HepG2 (cell line): Measurements from ENCODE around the gene ADRM1. TPM values are rescaled to one million over a fixed set of nuclear protein-coding genes. Genes with fewer than 3 reads are reported as not detected.

Experiments used
- ATAC-seq: fragments of 200-7000 bp; cut with Tn5 transposase; 3 replicates; pipeline ENCODE4 v1.9.1; 2020; ENCODE audit warnings: mild to moderate bottlenecking, moderate library complexity
- BruUV-seq: library from RNA; stranded (reverse); fragments of 400-500 nt; replicated peaks from 2 replicates; lab custom pipeline; 2021; lab: Mats Ljungman, UMichigan
- CTCF ChIA-PET: fragments of 300-600 bp; formaldehyde crosslinking; extraction: SDS; loops from one replicate; lab custom pipeline; 2021; ENCODE audit warnings: low total read pairs, inconsistent platforms, low intra/inter-chr PET ratio; lab: Yijun Ruan, JAX
- POLR2A ChIA-PET: fragments of 350-600 bp; sonication (Branson Sonifier 250); formaldehyde crosslinking; loops from one replicate; lab custom pipeline; 2020; ENCODE audit warnings: antibody characterized with exemption, inconsistent platforms; lab: Yijun Ruan, JAX
- DNase-seq: peaks from one replicate; pipeline ENCODE4 v3.0.0-alpha.2; 2015; ENCODE audit warnings: low spot score
- FAIRE-seq: peaks from 3 replicates; lab custom pipeline; 2011; peaks lifted over from hg19 to GRCh38; lab: Jason Lieb, UNC
- H2AFZ ChIP-seq: one replicate; pipeline ENCODE4 v1.6.1; 2011; ENCODE audit warnings: low read length, inconsistent platforms
- H3K27ac ChIP-seq: fragments of 300-600 bp; 3 replicates; pipeline ENCODE4 v1.8.0; 2011; ENCODE audit warnings: mixed run types, mild to moderate bottlenecking, mixed read lengths, low read length, inconsistent platforms; ENCODE audit not compliant: insufficient read depth; ENCODE audit errors: extremely low read length
- H3K27me3 ChIP-seq, 2 experiments: fragments of 200-600 bp in 1 of 2; 2 replicates in 1 of 2; 3 replicates in 1 of 2; pipeline versions ENCODE4 v1.6.0 to v1.8.0; 2011; ENCODE audit warnings: low read length in 2 of 2, mild to moderate bottlenecking in 2 of 2, moderate library complexity in 2 of 2, inconsistent platforms in 1 of 2; ENCODE audit not compliant: insufficient read depth in 2 of 2, control insufficient read depth in 1 of 2
- H3K36me3 ChIP-seq, 2 experiments: fragments of 200-600 bp in 1 of 2; replicated peaks in 1 of 2; 2 replicates in 1 of 2; 3 replicates in 1 of 2; pipeline versions ENCODE4 v1.5.1 to v1.8.0; 2011; ENCODE audit warnings: low read length in 2 of 2, inconsistent platforms in 1 of 2; ENCODE audit not compliant: insufficient read depth in 2 of 2, control insufficient read depth in 1 of 2
- H3K4me1 ChIP-seq: 2 replicates; pipeline ENCODE4 v1.5.1; 2012; ENCODE audit warnings: low read length, inconsistent platforms; ENCODE audit not compliant: insufficient read depth
- H3K4me2 ChIP-seq: 2 replicates; pipeline ENCODE4 v1.6.0; 2011; ENCODE audit warnings: low read depth, low read length, inconsistent platforms
- H3K4me3 ChIP-seq, 3 experiments: fragments of 200-600 bp in 1 of 3; sonication (generic), shearing (Covaris generic) in 1 of 3; replicated peaks in 1 of 3; 2 replicates each; pipeline ENCODE4 v1.5.1; 2011 to 2016; ENCODE audit warnings: low read length in 3 of 3, inconsistent platforms in 2 of 3, low read depth in 2 of 3, mild to moderate bottlenecking in 2 of 3, control low read depth in 1 of 3, mixed read lengths in 1 of 3; ENCODE audit not compliant: insufficient read depth in 1 of 3
- H3K79me2 ChIP-seq: one replicate; pipeline ENCODE4 v1.6.1; 2011; ENCODE audit warnings: low read length, inconsistent platforms; ENCODE audit not compliant: insufficient read depth
- H3K9ac ChIP-seq: 2 replicates; pipeline ENCODE4 v1.6.0; 2011; ENCODE audit warnings: mild to moderate bottlenecking, low read depth, low read length, inconsistent platforms; ENCODE audit not compliant: insufficient read depth
- H3K9me3 ChIP-seq: 2 replicates; pipeline ENCODE4 v1.5.1; 2012; ENCODE audit warnings: mild to moderate bottlenecking, low read length
- H4K20me1 ChIP-seq: 2 replicates; pipeline ENCODE4 v1.6.0; 2011; ENCODE audit warnings: inconsistent platforms, mild to moderate bottlenecking, low read length, moderate library complexity; ENCODE audit not compliant: insufficient read depth
- AGO2 ChIP-seq: fragments of 200-400 bp; formaldehyde crosslinking; optimal IDR thresholded peaks from 2 replicates; pipeline ENCODE3; 2017; ENCODE audit warnings: mild to moderate bottlenecking, low read depth, low read length, moderate library complexity
- HMGA1 ChIP-seq: sonication (generic); formaldehyde crosslinking; conservative IDR thresholded peaks from 2 replicates; pipeline ENCODE4 v1.4.0; 2020; ENCODE audit warnings: missing genetic modification reagents
- HNRNPL ChIP-seq: fragments of 200-400 bp; formaldehyde crosslinking; IDR thresholded peaks from 2 replicates; pipeline ENCODE4 v1.6.1; 2017; ENCODE audit warnings: mild to moderate bottlenecking, low read depth, low read length
- KDM4B ChIP-seq: sonication (generic); formaldehyde crosslinking; IDR thresholded peaks from 2 replicates; pipeline ENCODE4 v1.4.0; 2020; ENCODE audit warnings: missing genetic modification reagents
- MYC ChIP-seq: sonication (generic); formaldehyde crosslinking; IDR thresholded peaks from 2 replicates; pipeline ENCODE4 v1.9.0; 2021; ENCODE audit warnings: missing genetic modification reagents, borderline replicate concordance
- PCBP1 ChIP-seq: fragments of 200-400 bp; formaldehyde crosslinking; IDR thresholded peaks from 2 replicates; pipeline ENCODE4 v1.6.1; 2017; ENCODE audit warnings: mild to moderate bottlenecking, low read depth, low read length, borderline replicate concordance
- POLR2G ChIP-seq: fragments of 200-400 bp; formaldehyde crosslinking; IDR thresholded peaks from 2 replicates; pipeline ENCODE4 v1.6.1; 2018; ENCODE audit warnings: mild to moderate bottlenecking, low read depth, low read length, moderate library complexity
- RBFOX2 ChIP-seq: fragments of 200-400 bp; formaldehyde crosslinking; IDR thresholded peaks from 2 replicates; pipeline ENCODE4 v1.6.1; 2017; ENCODE audit warnings: low read depth, mild to moderate bottlenecking, low read length
- RBM22 ChIP-seq: fragments of 200-400 bp; formaldehyde crosslinking; optimal IDR thresholded peaks from 2 replicates; pipeline ENCODE3; 2017; ENCODE audit warnings: mild to moderate bottlenecking, low read length, moderate library complexity
- RXRA ChIP-seq: sonication (generic); formaldehyde crosslinking; IDR thresholded peaks from 2 replicates; pipeline ENCODE4 v1.5.1; 2020; ENCODE audit warnings: missing genetic modification reagents
- SP1 ChIP-seq, 2 experiments: fragments of 450-650 bp in 1 of 2; sonication (generic) in 1 of 2; formaldehyde crosslinking in 1 of 2; IDR thresholded peaks; 2 replicates each; pipeline versions ENCODE4 v1.4.0 to v1.6.1; 2016 to 2020; ENCODE audit warnings: missing genetic modification reagents in 1 of 2
- TAF15 ChIP-seq: fragments of 200-400 bp; formaldehyde crosslinking; IDR thresholded peaks from one replicate; pipeline ENCODE4 v1.6.1; 2018; ENCODE audit warnings: mild to moderate bottlenecking, low read depth, low read length; ENCODE audit not compliant: poor library complexity, severe bottlenecking
- WGBS: methylation state at CpG from one replicate; pipeline ENCODE4 v1.1.6; 2017; ENCODE audit warnings: low lambda C conversion rate; 5-methylcytosine and 5-hydroxymethylcytosine counted together
- in situ Hi-C: cut with HindIII; loops from 2 replicates; pipeline ENCODE4 v1.10.0; 2017; ENCODE audit warnings: low pct_unique_long_range_greater_than_20kb; ENCODE audit not compliant: extremely low pct_ligation_motif_present
- intact Hi-C: fragments of 100-400 bp; cut with micrococcal nuclease; formaldehyde crosslinking; loops from one replicate; pipeline ENCODE4 v1.10.0; 2022; ENCODE audit not compliant: unreplicated experiment
- polyA plus RNA-seq, 8 experiments: library from polyadenylated mRNA; depleted of rRNA in 3 of 8; stranded (reverse) in 7 of 8; unstranded in 1 of 8; fragments of >200 nt; fragmentation: Illumina TruSeq in 4 of 8; extraction: Trizol in 4 of 8; gene quantifications; 2 replicates each; pipeline versions ENCODE4 v1.2.1 to v1.2.3, GENCODE V29; 2011 to 2016; ENCODE audit warnings: low read depth in 4 of 8, missing spikeins in 1 of 8, mixed read lengths in 1 of 8; ENCODE audit not compliant: insufficient read depth in 1 of 8
- total RNA-seq, 5 experiments: library from RNA; depleted of rRNA; stranded (reverse); fragments of >200 nt; fragmentation: Illumina TruSeq; extraction: Trizol; gene quantifications; 2 replicates each; pipeline ENCODE4 v1.2.3, GENCODE V29; 2016; ENCODE audit warnings: low read depth in 1 of 5
- TF ChIP-seq, protein P1 (sequence below): sonication (generic); formaldehyde crosslinking; IDR thresholded peaks from 2 replicates; pipeline ENCODE4 v1.4.0; 2020; ENCODE audit warnings: mild to moderate bottlenecking, missing genetic modification reagents, borderline replicate concordance
- TF ChIP-seq, protein P2 (sequence below): sonication (generic); formaldehyde crosslinking; IDR thresholded peaks from 2 replicates; pipeline ENCODE4 v1.8.1; 2023; ENCODE audit warnings: mild to moderate bottlenecking, missing genetic modification reagents

Gene ADRM1
- total and polyA plus RNA-seq, 2 of the 13 experiments (the other 11 are each of a cell fraction or from before 2014, with no cell fraction given) = 92.9 to 154 TPM

DNA sequence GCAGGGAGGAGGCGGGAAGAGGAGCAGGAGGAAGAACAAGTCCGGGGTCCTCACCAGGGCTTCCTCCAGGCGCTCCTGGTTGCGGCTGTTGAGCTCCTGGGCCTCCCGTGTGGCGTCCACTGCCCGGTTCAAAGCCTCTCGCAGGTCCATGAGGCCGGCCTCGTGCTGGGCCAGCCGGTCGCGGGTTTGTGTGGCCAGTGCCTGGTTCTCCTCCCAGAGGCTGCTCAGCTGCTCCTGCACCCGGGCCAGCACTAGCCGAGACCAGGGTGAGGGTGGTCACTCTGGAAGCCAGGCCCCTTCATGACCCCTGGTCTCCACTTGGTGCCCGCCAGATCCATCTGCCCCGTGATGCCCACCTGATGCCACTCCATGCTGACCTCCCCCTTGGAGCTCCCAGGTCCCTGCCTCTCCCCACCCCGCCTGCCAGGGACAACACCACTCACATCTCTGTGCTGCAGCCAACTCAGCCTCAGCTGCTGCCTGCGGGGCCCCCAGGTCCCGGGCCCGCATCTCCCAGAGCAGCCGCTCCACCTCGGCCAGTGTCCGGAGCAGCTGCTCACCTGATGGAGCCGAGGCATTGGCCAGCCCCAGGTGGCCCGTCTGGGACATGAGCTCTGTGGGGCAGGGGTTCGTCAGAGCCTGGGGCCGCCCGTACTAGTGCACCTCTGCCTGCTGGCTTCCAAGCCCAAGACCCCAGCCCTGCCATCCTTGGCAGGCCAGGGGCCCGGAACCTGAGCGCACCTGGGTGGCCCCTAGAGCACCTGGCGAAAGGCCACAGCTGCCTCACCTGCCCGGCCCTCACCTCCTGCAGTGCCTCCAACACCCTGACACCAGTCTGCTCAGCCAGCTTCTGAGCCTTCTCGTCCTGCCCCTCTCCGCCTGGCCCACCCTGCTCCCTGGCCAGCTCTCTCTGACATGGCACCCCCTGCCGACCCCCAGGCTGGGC is 15.9 kb downstream of the ADRM1 start (continued):
- TF ChIP-seq POLR2G (0 out of 2 replicates have a peak, but pooled peaks have one; percentile 29), HNRNPL (peak; percentile 89), PCBP1 (0 out of 2 replicates have a peak, but pooled peaks have one; percentile 70), SP1 (IDR thresholded peaks at IDR 0.05) (no peak), SP1 (CRISPR knock-in tag; IDR thresholded peaks at IDR 0.05) (no peak), RXRA (CRISPR knock-in tag) (peak; percentile 21; the same call in 1 of the 2 replicates), KDM4B (no peak)

DNA sequence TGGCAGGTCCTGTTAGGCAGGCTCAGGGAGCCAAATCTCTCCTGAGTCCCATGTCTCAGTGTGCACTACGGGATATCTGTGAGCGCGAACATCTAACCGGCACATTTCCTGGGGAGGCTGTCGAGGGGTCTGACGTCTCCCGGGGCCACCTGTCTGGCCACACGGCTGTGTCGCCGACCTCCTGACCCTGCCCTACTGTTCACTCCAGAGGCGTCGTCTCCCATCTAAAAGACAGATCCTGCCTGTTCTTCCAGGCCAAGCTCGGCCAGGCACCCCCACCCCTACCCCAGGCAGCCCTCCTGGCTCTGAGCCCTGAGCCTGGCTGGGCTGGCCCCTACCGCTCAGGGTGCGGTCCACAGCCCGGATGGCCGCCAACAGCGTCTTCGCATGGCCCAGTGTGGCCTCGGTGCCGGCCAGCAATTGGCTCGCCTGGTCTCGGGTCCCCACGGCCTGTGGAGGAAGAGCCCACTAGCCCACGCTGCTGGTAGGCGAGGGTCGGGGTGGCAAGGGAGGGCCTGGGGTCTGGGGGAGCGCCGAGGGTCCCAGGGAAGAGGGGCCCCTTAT is 16.6 kb downstream of the ADRM1 start:
- 95% methylated on average over 29 of the region's 29 CpGs for WGBS
- POLR2A ChIA-PET = interaction anchor here (0.8 to 1.8 kb wide), 4 partner anchors 8 to 56 kb away, joined by 3 to 9 read pairs (median 4); partner anchors contain the start of gene LAMA5
- TF ChIP-seq, protein P1, sequence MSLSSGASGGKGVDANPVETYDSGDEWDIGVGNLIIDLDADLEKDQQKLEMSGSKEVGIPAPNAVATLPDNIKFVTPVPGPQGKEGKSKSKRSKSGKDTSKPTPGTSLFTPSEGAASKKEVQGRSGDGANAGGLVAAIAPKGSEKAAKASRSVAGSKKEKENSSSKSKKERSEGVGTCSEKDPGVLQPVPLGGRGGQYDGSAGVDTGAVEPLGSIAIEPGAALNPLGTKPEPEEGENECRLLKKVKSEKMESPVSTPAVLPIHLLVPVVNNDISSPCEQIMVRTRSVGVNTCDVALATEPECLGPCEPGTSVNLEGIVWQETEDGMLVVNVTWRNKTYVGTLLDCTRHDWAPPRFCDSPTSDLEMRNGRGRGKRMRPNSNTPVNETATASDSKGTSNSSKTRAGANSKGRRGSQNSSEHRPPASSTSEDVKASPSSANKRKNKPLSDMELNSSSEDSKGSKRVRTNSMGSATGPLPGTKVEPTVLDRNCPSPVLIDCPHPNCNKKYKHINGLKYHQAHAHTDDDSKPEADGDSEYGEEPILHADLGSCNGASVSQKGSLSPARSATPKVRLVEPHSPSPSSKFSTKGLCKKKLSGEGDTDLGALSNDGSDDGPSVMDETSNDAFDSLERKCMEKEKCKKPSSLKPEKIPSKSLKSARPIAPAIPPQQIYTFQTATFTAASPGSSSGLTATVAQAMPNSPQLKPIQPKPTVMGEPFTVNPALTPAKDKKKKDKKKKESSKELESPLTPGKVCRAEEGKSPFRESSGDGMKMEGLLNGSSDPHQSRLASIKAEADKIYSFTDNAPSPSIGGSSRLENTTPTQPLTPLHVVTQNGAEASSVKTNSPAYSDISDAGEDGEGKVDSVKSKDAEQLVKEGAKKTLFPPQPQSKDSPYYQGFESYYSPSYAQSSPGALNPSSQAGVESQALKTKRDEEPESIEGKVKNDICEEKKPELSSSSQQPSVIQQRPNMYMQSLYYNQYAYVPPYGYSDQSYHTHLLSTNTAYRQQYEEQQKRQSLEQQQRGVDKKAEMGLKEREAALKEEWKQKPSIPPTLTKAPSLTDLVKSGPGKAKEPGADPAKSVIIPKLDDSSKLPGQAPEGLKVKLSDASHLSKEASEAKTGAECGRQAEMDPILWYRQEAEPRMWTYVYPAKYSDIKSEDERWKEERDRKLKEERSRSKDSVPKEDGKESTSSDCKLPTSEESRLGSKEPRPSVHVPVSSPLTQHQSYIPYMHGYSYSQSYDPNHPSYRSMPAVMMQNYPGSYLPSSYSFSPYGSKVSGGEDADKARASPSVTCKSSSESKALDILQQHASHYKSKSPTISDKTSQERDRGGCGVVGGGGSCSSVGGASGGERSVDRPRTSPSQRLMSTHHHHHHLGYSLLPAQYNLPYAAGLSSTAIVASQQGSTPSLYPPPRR (CRISPR knock-in tag) = no peak
- TF ChIP-seq AGO2 = peak; percentile 14
- TF ChIP-seq TAF15 = peak; percentile 55
- 0 out of 2 replicates have a peak, but pooled peaks have one; percentile 25 for TF ChIP-seq MYC
- TF ChIP-seq RBFOX2 = peak; percentile 40
- TF ChIP-seq HMGA1 (CRISPR knock-in tag) = no peak
- peak; percentile 23 for TF ChIP-seq RBM22
- TF ChIP-seq, protein P2, sequence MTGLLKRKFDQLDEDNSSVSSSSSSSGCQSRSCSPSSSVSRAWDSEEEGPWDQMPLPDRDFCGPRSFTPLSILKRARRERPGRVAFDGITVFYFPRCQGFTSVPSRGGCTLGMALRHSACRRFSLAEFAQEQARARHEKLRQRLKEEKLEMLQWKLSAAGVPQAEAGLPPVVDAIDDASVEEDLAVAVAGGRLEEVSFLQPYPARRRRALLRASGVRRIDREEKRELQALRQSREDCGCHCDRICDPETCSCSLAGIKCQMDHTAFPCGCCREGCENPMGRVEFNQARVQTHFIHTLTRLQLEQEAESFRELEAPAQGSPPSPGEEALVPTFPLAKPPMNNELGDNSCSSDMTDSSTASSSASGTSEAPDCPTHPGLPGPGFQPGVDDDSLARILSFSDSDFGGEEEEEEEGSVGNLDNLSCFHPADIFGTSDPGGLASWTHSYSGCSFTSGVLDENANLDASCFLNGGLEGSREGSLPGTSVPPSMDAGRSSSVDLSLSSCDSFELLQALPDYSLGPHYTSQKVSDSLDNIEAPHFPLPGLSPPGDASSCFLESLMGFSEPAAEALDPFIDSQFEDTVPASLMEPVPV (CRISPR knock-in tag) = 0 out of 2 replicates have a peak, but pooled peaks have one; percentile 45

More for the DNA sequence above, 16.6 kb downstream of the ADRM1 start:
- Histone ChIP-seq H3K27me3 (no peaks in the 10 kb centered on the region), H3K4me2 (no peak overlapping the region), H3K27ac (no peak overlapping the region), H3K9ac (no peak overlapping the region), H3K4me1 (no peaks in the 10 kb centered on the region), H3K4me3 (no peak overlapping the region), H3K36me3 (peaks cover 45 to 71% of the 10 kb centered on the region in 2 experiments), H3K79me2 (no peaks in the 10 kb centered on the region), H3K9me3 (no peaks in the 10 kb centered on the region), H2AFZ (no peak overlapping the region), H4K20me1 (peaks cover 4% of the 10 kb centered on the region; the same call in 1 of the 2 replicates)
- CTCF ChIA-PET = no interaction called here
- no peak for FAIRE-seq
- no peak for ATAC-seq
- in situ Hi-C loops = no loop called here
- no peak for DNase-seq
- intact Hi-C loops = no loop called here
- no TSS peak for BruUV-seq
